ENCODE results near the gene DIP2C. TPM values are rescaled to one million over a fixed set of nuclear protein-coding genes. Genes with fewer than 3 reads are reported as not detected.

DIP2C gene
- total RNA-seq, 1 experiment from 2014 or later, result 11.4 TPM

- Mint-ChIP-seq H3K4me3 (ENCODE audit: unreplicated experiment) (no peak overlapping the region), H3K9me3 (ENCODE audit: unreplicated experiment) (no peaks in the 10 kb centered on the region), H3K27me3 (ENCODE audit: insufficient read depth, unreplicated experiment) (no peaks in the 10 kb centered on the region), H3K36me3 (ENCODE audit: insufficient read depth, unreplicated experiment) (peaks cover 14% of the 10 kb centered on the region), H3K4me1 (ENCODE audit: low read depth, unreplicated experiment) (no peaks in the 10 kb centered on the region), H3K27ac (ENCODE audit: unreplicated experiment) (no peak overlapping the region)
- no TSS peak for BruUV-seq (replicated peaks)
- Histone ChIP-seq H3K36me3 (ENCODE audit: control insufficient read depth, insufficient read depth, low read length) (peaks cover 2% of the 10 kb centered on the region; the same call in 1 of the 2 replicates), H3K27me3 (replicated peaks; ENCODE audit: control insufficient read depth, insufficient read depth, low read length) (no peaks in the 10 kb centered on the region), H3K9me3 (no peaks in the 10 kb centered on the region), H3K4me1 (peaks cover 4% of the 10 kb centered on the region; the same call in 1 of the 2 replicates), H3K4me3 (ENCODE audit: low read depth, low read length) (no peak overlapping the region)
- POLR2A ChIA-PET, result no interaction called here
- DNase-seq, result no peak
- CTCF ChIA-PET, result interaction anchor here (0.8 kb wide), 1 partner anchor 44 kb away, joined by 5 read pairs; no protein-coding TSS in a partner anchor
- TF ChIP-seq, protein P1, sequence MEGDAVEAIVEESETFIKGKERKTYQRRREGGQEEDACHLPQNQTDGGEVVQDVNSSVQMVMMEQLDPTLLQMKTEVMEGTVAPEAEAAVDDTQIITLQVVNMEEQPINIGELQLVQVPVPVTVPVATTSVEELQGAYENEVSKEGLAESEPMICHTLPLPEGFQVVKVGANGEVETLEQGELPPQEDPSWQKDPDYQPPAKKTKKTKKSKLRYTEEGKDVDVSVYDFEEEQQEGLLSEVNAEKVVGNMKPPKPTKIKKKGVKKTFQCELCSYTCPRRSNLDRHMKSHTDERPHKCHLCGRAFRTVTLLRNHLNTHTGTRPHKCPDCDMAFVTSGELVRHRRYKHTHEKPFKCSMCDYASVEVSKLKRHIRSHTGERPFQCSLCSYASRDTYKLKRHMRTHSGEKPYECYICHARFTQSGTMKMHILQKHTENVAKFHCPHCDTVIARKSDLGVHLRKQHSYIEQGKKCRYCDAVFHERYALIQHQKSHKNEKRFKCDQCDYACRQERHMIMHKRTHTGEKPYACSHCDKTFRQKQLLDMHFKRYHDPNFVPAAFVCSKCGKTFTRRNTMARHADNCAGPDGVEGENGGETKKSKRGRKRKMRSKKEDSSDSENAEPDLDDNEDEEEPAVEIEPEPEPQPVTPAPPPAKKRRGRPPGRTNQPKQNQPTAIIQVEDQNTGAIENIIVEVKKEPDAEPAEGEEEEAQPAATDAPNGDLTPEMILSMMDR (IDR thresholded peaks at IDR 0.05; ENCODE audit: insufficient read depth in 1 of 2, low read depth in 1 of 2, low read length in 1 of 2, severe bottlenecking in 1 of 2, unreplicated experiment in 1 of 2), result no peak
- intact Hi-C loops (cut with micrococcal nuclease; ENCODE audit: unreplicated experiment), result no loop called here
These were observed 316.5 kb downstream of the DIP2C start for GRCh38 chr10:373015-373414.

GRCh38 chr10:372566-372965 lies 316.9 kb downstream of the DIP2C start:
- Mint-ChIP-seq H3K9me3 (ENCODE audit: unreplicated experiment) (no peaks in the 10 kb centered on the region), H3K4me3 (ENCODE audit: unreplicated experiment) (no peak overlapping the region), H3K36me3 (ENCODE audit: insufficient read depth, unreplicated experiment) (peaks cover 14% of the 10 kb centered on the region), H3K4me1 (ENCODE audit: low read depth, unreplicated experiment) (no peaks in the 10 kb centered on the region), H3K27ac (ENCODE audit: unreplicated experiment) (no peak overlapping the region), H3K27me3 (ENCODE audit: insufficient read depth, unreplicated experiment) (no peaks in the 10 kb centered on the region)
- CTCF ChIA-PET, result no interaction called here
- POLR2A ChIA-PET, result no interaction called here
- Histone ChIP-seq H3K36me3 (ENCODE audit: control insufficient read depth, insufficient read depth, low read length) (peaks cover 2% of the 10 kb centered on the region; the same call in 1 of the 2 replicates), H3K27me3 (replicated peaks; ENCODE audit: control insufficient read depth, insufficient read depth, low read length) (no peaks in the 10 kb centered on the region), H3K9me3 (no peaks in the 10 kb centered on the region), H3K4me1 (peaks cover 4% of the 10 kb centered on the region; the same call in 1 of the 2 replicates), H3K4me3 (ENCODE audit: low read depth, low read length) (no peak overlapping the region)
- DNase-seq, result no peak
- TF ChIP-seq, protein P1 (IDR thresholded peaks at IDR 0.05; ENCODE audit: insufficient read depth in 1 of 2, low read depth in 1 of 2, low read length in 1 of 2, severe bottlenecking in 1 of 2, unreplicated experiment in 1 of 2), result no peak
- no TSS peak for BruUV-seq (replicated peaks)
- intact Hi-C loops (cut with micrococcal nuclease; ENCODE audit: unreplicated experiment), result no loop called here

DNA sequence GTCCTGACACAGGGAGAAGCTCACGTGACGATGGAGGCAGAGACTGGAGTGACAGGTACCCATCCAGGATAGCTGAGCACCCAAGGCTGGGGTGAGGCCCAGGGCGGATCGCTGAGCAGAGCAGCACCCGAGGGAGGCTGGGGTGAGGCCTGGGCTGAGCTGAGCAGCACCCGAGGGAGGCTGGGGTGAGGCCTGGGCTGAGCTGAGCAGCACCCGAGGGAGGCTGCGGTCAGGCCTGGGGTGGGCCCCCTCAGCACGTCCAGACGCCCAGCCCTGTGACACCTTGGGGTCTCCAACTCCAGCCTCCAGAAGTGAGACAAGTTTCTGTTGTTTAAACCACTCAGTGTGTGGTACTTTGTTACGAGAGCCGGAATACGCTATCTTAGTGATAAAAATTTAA lies 318.0 kb downstream of the DIP2C start:
- H3K27me3 ChIP-seq (replicated peaks; ENCODE audit: control insufficient read depth, insufficient read depth, low read length), result no peaks in the 10 kb centered on the region
- intact Hi-C loops (cut with micrococcal nuclease; ENCODE audit: unreplicated experiment), result no loop called here
- no peaks in the 10 kb centered on the region for H3K9me3 Mint-ChIP-seq (ENCODE audit: unreplicated experiment)
- H3K4me3 Mint-ChIP-seq (ENCODE audit: unreplicated experiment), result no peak overlapping the region
- ChIA-PET POLR2A (no interaction called here), CTCF (no interaction called here)
- TF ChIP-seq, protein P1 (IDR thresholded peaks at IDR 0.05; ENCODE audit: insufficient read depth in 1 of 2, low read depth in 1 of 2, low read length in 1 of 2, severe bottlenecking in 1 of 2, unreplicated experiment in 1 of 2), result no peak
- no peak overlapping the region for H3K4me3 ChIP-seq (ENCODE audit: low read depth, low read length)
- H3K36me3 ChIP-seq (ENCODE audit: control insufficient read depth, insufficient read depth, low read length), result peaks cover 2% of the 10 kb centered on the region; the same call in 1 of the 2 replicates
- H3K27me3 Mint-ChIP-seq (ENCODE audit: insufficient read depth, unreplicated experiment), result no peaks in the 10 kb centered on the region
- no peak for DNase-seq
- peaks cover 14% of the 10 kb centered on the region for H3K36me3 Mint-ChIP-seq (ENCODE audit: insufficient read depth, unreplicated experiment)
- peaks cover 4% of the 10 kb centered on the region; the same call in 1 of the 2 replicates for H3K4me1 ChIP-seq
- H3K27ac Mint-ChIP-seq (ENCODE audit: unreplicated experiment), result no peak overlapping the region
- BruUV-seq (replicated peaks), result no TSS peak
- no peaks in the 10 kb centered on the region for H3K4me1 Mint-ChIP-seq (ENCODE audit: low read depth, unreplicated experiment)
- no peaks in the 10 kb centered on the region for H3K9me3 ChIP-seq
